Keratinocyte (primary cell): Measurements from ENCODE around the gene GUCA2A. TPM values are rescaled to one million over a fixed set of nuclear protein-coding genes. Genes with fewer than 3 reads are reported as not detected.

ENCODE experiments used
- DNase-seq: peaks from one replicate; pipeline ENCODE4 v3.0.0-alpha.2; 2011; ENCODE audit warnings: low read depth, missing footprints, low spot score
- FAIRE-seq: peaks from 2 replicates; lab custom pipeline; 2011; peaks lifted over from hg19 to GRCh38; lab: Jason Lieb, UNC
- H2AFZ ChIP-seq: 2 replicates; pipeline ENCODE4 v1.6.0; 2012; ENCODE audit warnings: low read length, control low read depth, inconsistent platforms; ENCODE audit not compliant: control insufficient read depth
- H3K27ac ChIP-seq: 2 replicates; pipeline ENCODE4 v1.5.1; 2011; ENCODE audit warnings: low read length; ENCODE audit not compliant: control insufficient read depth, insufficient read depth
- H3K27me3 ChIP-seq: 3 replicates; pipeline ENCODE4 v1.6.0; 2011; ENCODE audit warnings: low read length; ENCODE audit not compliant: control insufficient read depth, insufficient read depth; ENCODE audit errors: extremely low read depth
- H3K36me3 ChIP-seq, 2 experiments: 2 replicates in 1 of 2; 3 replicates in 1 of 2; pipeline ENCODE4 v1.5.1; 2011; ENCODE audit warnings: low read length in 2 of 2, mild to moderate bottlenecking in 1 of 2; ENCODE audit not compliant: control insufficient read depth in 2 of 2, insufficient read depth in 2 of 2; ENCODE audit errors: extremely low read depth in 1 of 2
- H3K4me1 ChIP-seq: 3 replicates; pipeline ENCODE4 v1.5.1; 2011; ENCODE audit warnings: low read length; ENCODE audit not compliant: control insufficient read depth, insufficient read depth; ENCODE audit errors: extremely low read depth
- H3K4me2 ChIP-seq: 3 replicates; pipeline ENCODE4 v1.6.0; 2011; ENCODE audit warnings: low read depth, low read length; ENCODE audit not compliant: control insufficient read depth, insufficient read depth; ENCODE audit errors: extremely low read depth
- H3K4me3 ChIP-seq, 3 experiments: fragments of 200-600 bp in 1 of 3; sonication (generic) in 1 of 3; 2 replicates in 2 of 3; 3 replicates in 1 of 3; pipeline ENCODE4 v1.5.1; 2011 to 2016; ENCODE audit warnings: low read length in 3 of 3, mild to moderate bottlenecking in 3 of 3, control low read depth in 2 of 3, inconsistent platforms in 1 of 3, low read depth in 1 of 3, mixed read lengths in 1 of 3, mixed run types in 1 of 3, moderate library complexity in 1 of 3; ENCODE audit not compliant: control insufficient read depth in 2 of 3, insufficient read depth in 2 of 3; ENCODE audit errors: extremely low read depth in 1 of 3
- H3K79me2 ChIP-seq: 2 replicates; pipeline ENCODE4 v1.6.0; 2012; ENCODE audit warnings: low read length; ENCODE audit not compliant: control insufficient read depth, insufficient read depth
- H3K9ac ChIP-seq: 3 replicates; pipeline ENCODE4 v1.6.0; 2011; ENCODE audit warnings: low read length; ENCODE audit not compliant: control insufficient read depth, insufficient read depth; ENCODE audit errors: extremely low read depth
- H3K9me1 ChIP-seq: 3 replicates; pipeline ENCODE4 v1.6.0; 2011; ENCODE audit warnings: low read length; ENCODE audit not compliant: control insufficient read depth, insufficient read depth; ENCODE audit errors: extremely low read depth
- H3K9me3 ChIP-seq: 2 replicates; pipeline ENCODE4 v1.5.1; 2012; ENCODE audit warnings: low read depth, low read length; ENCODE audit not compliant: control insufficient read depth
- H4K20me1 ChIP-seq: 3 replicates; pipeline ENCODE4 v1.6.0; 2011; ENCODE audit warnings: low read length; ENCODE audit not compliant: control insufficient read depth, insufficient read depth; ENCODE audit errors: extremely low read depth
- CTCF ChIP-seq, 3 experiments: IDR thresholded peaks in 1 of 3; conservative IDR thresholded peaks in 1 of 3; optimal IDR thresholded peaks in 1 of 3; 2 replicates in 2 of 3; 3 replicates in 1 of 3; pipeline versions ENCODE3 to v1.5.1; 2011; ENCODE audit warnings: low read length in 3 of 3, mild to moderate bottlenecking in 3 of 3, moderate library complexity in 2 of 3, control low read depth in 1 of 3, inconsistent platforms in 1 of 3; ENCODE audit not compliant: insufficient read depth in 2 of 3; ENCODE audit errors: extremely low read depth in 1 of 3
- EZH2 ChIP-seq: IDR thresholded peaks from one replicate; pipeline ENCODE4 v1.6.1; 2012; ENCODE audit warnings: inconsistent platforms, mild to moderate bottlenecking, low read length, moderate library complexity
- dilution Hi-C: fragments of 300-500 bp; cut with MboI; formaldehyde crosslinking; loops from one replicate; pipeline ENCODE4 v1.7.0; 2020; ENCODE audit warnings: low sequenced_read_pairs; ENCODE audit not compliant: extremely low pct_ligation_motif_present
- polyA plus RNA-seq, 5 experiments: library from polyadenylated mRNA; depleted of rRNA in 3 of 5; stranded (reverse) in 3 of 5; stranded (forward) in 1 of 5; unstranded in 1 of 5; fragments of >200 nt; gene quantifications; 1 replicate in 1 of 5; 2 replicates in 3 of 5; 3 replicates in 1 of 5; pipeline versions ENCODE4 v1.2.1 to v1.2.3, GENCODE V29; 2011 to 2012; ENCODE audit warnings: missing spikeins in 2 of 5, low read depth in 1 of 5, low replicate concordance in 1 of 5

The GUCA2A gene
- polyA plus RNA-seq, 1 donor (not counting 4 experiments of a cell fraction or from before 2014, with no cell fraction given): not detected

GRCh38 chr1:42133809-42134526 is 30.6 kb downstream of the GUCA2A start:
- Histone ChIP-seq H2AFZ (no peak overlapping the region), H3K79me2 (no peaks in the 10 kb centered on the region), H3K27me3 (peaks cover 10% of the 10 kb centered on the region), H3K4me2 (no peak overlapping the region), H3K9me3 (no peaks in the 10 kb centered on the region), H3K27ac (no peak overlapping the region), H3K4me1 (no peaks in the 10 kb centered on the region), H3K4me3 (no peak overlapping the region), H3K9me1 (no peaks in the 10 kb centered on the region), H3K36me3 (no peaks in the 10 kb centered on the region), H4K20me1 (no peaks in the 10 kb centered on the region), H3K9ac (no peak overlapping the region)
- dilution Hi-C loops: no loop called here
- TF ChIP-seq EZH2 (no peak), CTCF (optimal IDR thresholded peaks at IDR 0.05 in 1 of 3, IDR thresholded peaks at IDR 0.05 in 1 of 3, conservative IDR thresholded peaks at IDR 0.05 in 1 of 3; ENCODE audit: extremely low read depth in 1 of 3, insufficient read depth in 2 of 3, low read length in 3 of 3) (no peak)
- no peak for DNase-seq
- FAIRE-seq: no peak

DNA sequence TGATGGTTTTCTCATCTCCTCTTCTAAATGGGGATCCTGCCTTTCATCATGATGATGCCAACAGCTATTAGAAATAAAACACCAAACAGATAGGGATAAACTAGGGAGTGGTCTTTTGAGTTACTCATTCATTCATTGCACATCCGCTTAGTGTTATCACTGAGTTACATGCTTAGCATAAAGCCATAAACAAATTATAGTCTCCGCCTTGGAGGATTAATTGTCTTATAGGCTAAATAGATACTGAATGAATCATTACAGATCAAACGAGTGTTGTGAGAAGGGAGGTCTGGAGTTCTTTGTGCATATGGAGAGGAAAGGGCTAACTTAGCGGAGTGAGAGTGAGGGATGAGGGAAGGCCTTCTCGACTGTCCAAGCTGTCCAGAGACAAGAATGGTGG is 31.2 kb downstream of the GUCA2A start:
- dilution Hi-C loops: no loop called here
- no peaks in the 10 kb centered on the region for H3K79me2 ChIP-seq
- H3K4me3 ChIP-seq: no peak overlapping the region
- H3K9ac ChIP-seq: no peak overlapping the region
- no peaks in the 10 kb centered on the region for H3K4me1 ChIP-seq
- H3K4me2 ChIP-seq: no peak overlapping the region
- H4K20me1 ChIP-seq: no peaks in the 10 kb centered on the region
- TF ChIP-seq EZH2 (no peak), CTCF (optimal IDR thresholded peaks at IDR 0.05 in 1 of 3, IDR thresholded peaks at IDR 0.05 in 1 of 3, conservative IDR thresholded peaks at IDR 0.05 in 1 of 3; ENCODE audit: extremely low read depth in 1 of 3, insufficient read depth in 2 of 3, low read length in 3 of 3) (no peak)
- no peak overlapping the region for H2AFZ ChIP-seq
- H3K9me1 ChIP-seq: no peaks in the 10 kb centered on the region
- DNase-seq (no peak), FAIRE-seq (no peak)
- no peaks in the 10 kb centered on the region for H3K9me3 ChIP-seq
- no peaks in the 10 kb centered on the region for H3K36me3 ChIP-seq
- H3K27ac ChIP-seq: no peak overlapping the region
- H3K27me3 ChIP-seq: peaks cover 10% of the 10 kb centered on the region
